MM.1S (cell line): ENCODE data around the gene PHYH.

ENCODE experiments used
- EZH2 ChIP-seq: fragments of 300-600 bp; sonication (generic); optimal IDR thresholded peaks from 2 replicates; pipeline ENCODE3; 2017; ENCODE audit warnings: low read depth, mild to moderate bottlenecking, antibody characterized with exemption, low read length, mixed read lengths
- TF ChIP-seq, protein P1 (sequence below): fragments of 300-600 bp; sonication (generic); IDR thresholded peaks from 2 replicates; pipeline ENCODE4 v1.5.1; 2016; ENCODE audit warnings: antibody characterized with exemption, low read length, mixed read lengths

DNA sequence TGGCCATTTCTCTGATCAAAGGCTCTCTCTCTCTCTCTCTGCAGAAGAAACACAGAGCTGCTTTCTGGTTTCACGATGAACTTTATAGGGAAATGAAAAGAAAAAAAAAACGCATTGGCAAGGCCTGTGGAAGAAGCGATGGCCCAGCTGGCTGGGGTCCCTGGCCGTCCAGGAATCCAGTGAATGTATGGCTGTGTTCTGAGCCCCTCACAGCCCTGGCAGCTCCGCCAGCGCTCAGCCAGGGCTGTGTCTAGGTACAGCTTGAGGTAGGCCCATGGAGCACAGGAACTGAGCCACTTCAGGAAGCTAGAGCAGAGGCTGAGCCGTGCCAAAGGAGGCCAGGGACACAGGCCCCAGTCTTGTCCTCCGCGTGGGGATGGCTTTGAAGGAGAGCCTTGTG is 52.6 kb downstream of the PHYH start:
- TF ChIP-seq, protein P1, sequence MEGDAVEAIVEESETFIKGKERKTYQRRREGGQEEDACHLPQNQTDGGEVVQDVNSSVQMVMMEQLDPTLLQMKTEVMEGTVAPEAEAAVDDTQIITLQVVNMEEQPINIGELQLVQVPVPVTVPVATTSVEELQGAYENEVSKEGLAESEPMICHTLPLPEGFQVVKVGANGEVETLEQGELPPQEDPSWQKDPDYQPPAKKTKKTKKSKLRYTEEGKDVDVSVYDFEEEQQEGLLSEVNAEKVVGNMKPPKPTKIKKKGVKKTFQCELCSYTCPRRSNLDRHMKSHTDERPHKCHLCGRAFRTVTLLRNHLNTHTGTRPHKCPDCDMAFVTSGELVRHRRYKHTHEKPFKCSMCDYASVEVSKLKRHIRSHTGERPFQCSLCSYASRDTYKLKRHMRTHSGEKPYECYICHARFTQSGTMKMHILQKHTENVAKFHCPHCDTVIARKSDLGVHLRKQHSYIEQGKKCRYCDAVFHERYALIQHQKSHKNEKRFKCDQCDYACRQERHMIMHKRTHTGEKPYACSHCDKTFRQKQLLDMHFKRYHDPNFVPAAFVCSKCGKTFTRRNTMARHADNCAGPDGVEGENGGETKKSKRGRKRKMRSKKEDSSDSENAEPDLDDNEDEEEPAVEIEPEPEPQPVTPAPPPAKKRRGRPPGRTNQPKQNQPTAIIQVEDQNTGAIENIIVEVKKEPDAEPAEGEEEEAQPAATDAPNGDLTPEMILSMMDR = no peak
- no peak for TF ChIP-seq EZH2
